Panc1 (cell line): Measurements from ENCODE around the gene STEAP1B.
"Not testable (repeated sequence)": the region's sequence is repeated elsewhere in the genome, so short reads cannot be mapped to it uniquely, and the experiment has no call there.

Source experiments
- TCF7L2 ChIP-seq: IDR thresholded peaks from 2 replicates; pipeline ENCODE4 v1.6.1; 2011; ENCODE audit warnings: mild to moderate bottlenecking, low read depth, low read length, inconsistent platforms
- TF ChIP-seq, protein P1 (sequence below): fragments of 450-650 bp; IDR thresholded peaks from 2 replicates; pipeline ENCODE4 v1.5.1; 2017; ENCODE audit warnings: mild to moderate bottlenecking

GRCh38 chr7:22523478-22524352 is 23.7 kb upstream of the STEAP1B start:
- TF ChIP-seq TCF7L2 = not testable (repeated sequence)
- TF ChIP-seq, protein P1, sequence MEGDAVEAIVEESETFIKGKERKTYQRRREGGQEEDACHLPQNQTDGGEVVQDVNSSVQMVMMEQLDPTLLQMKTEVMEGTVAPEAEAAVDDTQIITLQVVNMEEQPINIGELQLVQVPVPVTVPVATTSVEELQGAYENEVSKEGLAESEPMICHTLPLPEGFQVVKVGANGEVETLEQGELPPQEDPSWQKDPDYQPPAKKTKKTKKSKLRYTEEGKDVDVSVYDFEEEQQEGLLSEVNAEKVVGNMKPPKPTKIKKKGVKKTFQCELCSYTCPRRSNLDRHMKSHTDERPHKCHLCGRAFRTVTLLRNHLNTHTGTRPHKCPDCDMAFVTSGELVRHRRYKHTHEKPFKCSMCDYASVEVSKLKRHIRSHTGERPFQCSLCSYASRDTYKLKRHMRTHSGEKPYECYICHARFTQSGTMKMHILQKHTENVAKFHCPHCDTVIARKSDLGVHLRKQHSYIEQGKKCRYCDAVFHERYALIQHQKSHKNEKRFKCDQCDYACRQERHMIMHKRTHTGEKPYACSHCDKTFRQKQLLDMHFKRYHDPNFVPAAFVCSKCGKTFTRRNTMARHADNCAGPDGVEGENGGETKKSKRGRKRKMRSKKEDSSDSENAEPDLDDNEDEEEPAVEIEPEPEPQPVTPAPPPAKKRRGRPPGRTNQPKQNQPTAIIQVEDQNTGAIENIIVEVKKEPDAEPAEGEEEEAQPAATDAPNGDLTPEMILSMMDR = peak; percentile 37
